Fibroblast of pulmonary artery (primary cell): ENCODE measurements around the gene GRM7.

ENCODE experiments used
- DNase-seq: peaks from one replicate; pipeline ENCODE4 v3.0.0-alpha.2; 2010; ENCODE audit warnings: low read depth
- H3K4me3 ChIP-seq: replicated peaks from 2 replicates; pipeline ENCODE4 v1.5.1; 2011; ENCODE audit warnings: low read depth, mild to moderate bottlenecking, control low read depth, low read length, moderate library complexity
- CTCF ChIP-seq: IDR thresholded peaks from 2 replicates; pipeline ENCODE4 v1.5.1; 2011; ENCODE audit warnings: mild to moderate bottlenecking, control low read depth, low read length, inconsistent platforms; ENCODE audit errors: missing control alignments

The GRM7 gene

DNA sequence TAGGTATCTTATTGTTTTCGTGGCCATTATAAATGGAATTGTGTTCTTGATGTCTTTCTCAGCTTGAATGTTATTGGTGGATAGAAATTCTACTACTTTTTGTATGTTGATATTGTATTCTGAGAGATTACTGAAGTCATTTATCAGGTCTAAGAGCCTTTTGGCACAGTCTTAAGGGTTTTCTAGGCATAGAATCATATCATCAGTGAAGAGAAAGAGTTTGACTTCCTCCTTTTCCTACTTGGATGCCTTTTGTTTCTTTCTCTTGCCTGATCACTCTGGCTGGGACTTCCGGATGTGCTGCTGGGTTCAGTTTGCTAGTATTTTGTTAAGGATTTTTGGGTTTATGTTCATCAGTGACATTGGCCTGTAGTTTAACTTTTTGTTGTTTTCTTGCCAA is 527.1 kb downstream of the GRM7 start:
- TF ChIP-seq CTCF: no peak
- DNase-seq: no peak
- H3K4me3 ChIP-seq: no peak overlapping the region

- DNase-seq: no peak
- no peak overlapping the region for H3K4me3 ChIP-seq
- TF ChIP-seq CTCF: no peak
These were observed 531.3 kb downstream of the GRM7 start for GRCh38 chr3:7392206-7392605.

DNA sequence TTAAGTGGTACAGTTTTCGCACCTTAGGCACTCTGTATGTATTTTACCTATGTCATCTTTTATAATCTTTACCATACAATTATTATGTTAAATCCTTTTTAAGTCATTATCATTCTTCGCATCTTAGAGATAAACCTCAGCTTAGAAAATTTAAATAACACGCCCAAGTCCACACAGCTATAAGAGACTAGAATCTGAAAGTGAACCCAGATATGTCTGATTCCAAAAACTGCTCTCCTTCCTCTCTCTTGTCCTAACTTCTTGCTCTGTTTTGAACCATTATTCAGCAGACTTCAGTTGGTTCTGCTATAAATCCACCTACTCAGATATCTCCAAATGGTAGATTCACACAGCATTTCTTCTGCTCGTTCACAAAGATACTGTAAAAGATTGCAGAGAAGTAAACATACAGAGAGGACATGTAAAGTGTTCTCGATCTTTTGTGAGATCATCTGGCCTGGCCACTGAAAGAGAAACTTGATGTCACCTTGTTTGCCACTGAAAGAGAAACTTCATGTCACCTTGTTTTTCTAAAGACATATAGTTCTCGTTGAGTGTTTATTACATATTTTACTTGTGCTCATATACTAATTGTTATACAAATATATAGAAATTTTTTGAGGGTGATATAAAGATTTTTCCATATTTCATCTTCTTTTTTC is 533.2 kb downstream of the GRM7 start:
- no peak for DNase-seq
- no peak overlapping the region for H3K4me3 ChIP-seq
- TF ChIP-seq CTCF: no peak

- H3K4me3 ChIP-seq: no peak overlapping the region
These were observed 535.6 kb downstream of the GRM7 start for GRCh38 chr3:7396534-7396933.

GRCh38 chr3:7397097-7397496 is 536.2 kb downstream of the GRM7 start:
- H3K4me3 ChIP-seq: no peak overlapping the region
- TF ChIP-seq CTCF: no peak
- DNase-seq: peak; percentile 12

More at GRCh38 chr3:7396534-7396933, 535.6 kb downstream of the GRM7 start:
- no peak for TF ChIP-seq CTCF
- no peak for DNase-seq

DNA sequence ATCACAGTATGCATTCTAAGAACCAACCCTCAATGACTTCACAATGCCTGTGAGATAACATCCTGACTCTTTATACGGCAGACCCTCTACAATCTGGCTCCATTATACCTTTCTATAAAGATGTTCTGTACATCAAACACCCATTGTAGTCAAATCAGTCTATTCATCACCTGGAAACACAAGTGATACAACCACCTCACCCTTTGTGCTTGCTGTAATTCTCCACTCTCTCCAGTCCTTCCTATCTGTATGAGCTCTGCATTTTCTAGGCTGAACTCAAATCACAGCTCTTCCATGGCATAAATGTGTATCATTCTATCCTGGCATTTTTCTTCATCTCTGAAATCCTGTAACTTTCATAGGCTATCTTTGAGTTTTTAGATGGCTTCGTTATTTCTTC is 539.4 kb downstream of the GRM7 start:
- no peak for TF ChIP-seq CTCF
- no peak overlapping the region for H3K4me3 ChIP-seq
- DNase-seq: no peak

DNA sequence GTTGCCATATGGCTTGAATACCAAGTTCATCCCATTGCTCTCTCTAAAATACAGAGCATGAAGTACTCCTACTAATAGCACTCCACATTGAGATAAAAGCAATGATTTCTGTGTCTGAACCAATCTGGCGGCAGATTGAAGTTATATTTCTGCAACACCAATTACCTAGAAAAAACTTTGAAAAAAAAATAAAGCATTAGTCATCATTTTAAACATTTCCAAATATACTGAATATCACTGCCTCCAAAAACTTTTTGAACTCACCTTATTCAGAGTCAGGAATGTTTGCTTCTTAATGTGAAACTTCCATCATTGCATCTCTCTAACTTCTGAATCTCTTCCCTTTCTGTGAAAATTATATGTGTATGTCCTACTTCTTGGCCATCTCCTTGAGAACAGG is 540.5 kb downstream of the GRM7 start:
- TF ChIP-seq CTCF: no peak
- no peak for DNase-seq
- no peak overlapping the region for H3K4me3 ChIP-seq
